CD4-positive, alpha-beta T cell (primary cell): ENCODE measurements around the gene TPSG1. TPM values are rescaled to one million over a fixed set of nuclear protein-coding genes. Genes with fewer than 3 reads are reported as not detected.

Source experiments
- ATAC-seq: fragments of 200-7000 bp; cut with Tn5 transposase; one replicate; pipeline ENCODE4 v1.10.0; 2022; ENCODE audit warnings: mild to moderate bottlenecking; ENCODE audit not compliant: poor library complexity
- CTCF ChIA-PET: fragments of 350-600 bp; sonication (Branson Sonifier 250); formaldehyde crosslinking; loops from one replicate; lab custom pipeline; 2021; ENCODE audit warnings: antibody characterized with exemption, inconsistent platforms; lab: Charles Lee
- POLR2A ChIA-PET: fragments of 350-600 bp; sonication (Branson Sonifier 250); formaldehyde crosslinking; loops from one replicate; lab custom pipeline; 2021; ENCODE audit warnings: antibody characterized with exemption, inconsistent platforms; lab: Charles Lee
- DNase-seq, 14 experiments: peaks; one replicate each; pipeline ENCODE4 v3.0.0-alpha.2; 2013 to 2020; ENCODE audit warnings: mixed read lengths in 2 of 14
- H3K27ac ChIP-seq, 2 donors: one replicate each; pipeline versions ENCODE4 v1.5.1 to v1.7.0; 2013; ENCODE audit warnings: low read length in 2 of 2, low read depth in 1 of 2, mild to moderate bottlenecking in 1 of 2
- H3K27me3 ChIP-seq, 2 experiments: 1 replicate in 1 of 2; 2 replicates in 1 of 2; pipeline versions ENCODE4 v1.6.1 to v1.7.0; 2013; ENCODE audit warnings: low read length in 2 of 2, control low read depth in 1 of 2, mild to moderate bottlenecking in 1 of 2, moderate library complexity in 1 of 2; ENCODE audit not compliant: insufficient read depth in 2 of 2, control insufficient read depth in 1 of 2
- H3K36me3 ChIP-seq: one replicate; pipeline ENCODE4 v1.6.1; 2013; ENCODE audit warnings: low read length, control low read depth; ENCODE audit not compliant: insufficient read depth
- H3K4me1 ChIP-seq: one replicate; pipeline ENCODE4 v1.6.1; 2013; ENCODE audit warnings: low read length, control low read depth; ENCODE audit not compliant: insufficient read depth
- H3K4me3 ChIP-seq: one replicate; pipeline ENCODE4 v1.5.1; 2013; ENCODE audit warnings: mild to moderate bottlenecking, low read length, moderate library complexity
- H3K9me3 ChIP-seq, 2 experiments: 1 replicate in 1 of 2; 2 replicates in 1 of 2; pipeline versions ENCODE4 v1.6.1 to v1.7.0; 2013; ENCODE audit warnings: low read length in 2 of 2, mild to moderate bottlenecking in 2 of 2, control low read depth in 1 of 2, moderate library complexity in 1 of 2; ENCODE audit not compliant: control insufficient read depth in 1 of 2, insufficient read depth in 1 of 2
- H3K27ac Mint-ChIP-seq: one replicate; pipeline ENCODE4 v1.8.0; 2020; ENCODE audit warnings: mixed read lengths
- H3K27me3 Mint-ChIP-seq: one replicate; pipeline ENCODE4 v1.8.0; 2021; ENCODE audit warnings: mixed read lengths
- H3K36me3 Mint-ChIP-seq: one replicate; pipeline ENCODE4 v1.8.0; 2021; ENCODE audit warnings: low read depth, mixed read lengths
- H3K4me1 Mint-ChIP-seq: one replicate; pipeline ENCODE4 v1.8.0; 2021; ENCODE audit warnings: low read depth, mixed read lengths
- H3K4me3 Mint-ChIP-seq: one replicate; pipeline ENCODE4 v1.8.0; 2020; ENCODE audit warnings: mild to moderate bottlenecking, mixed read lengths
- H3K9me3 Mint-ChIP-seq: one replicate; pipeline ENCODE4 v1.8.0; 2020; ENCODE audit warnings: mixed read lengths
- CTCF ChIP-seq: fragments of 200-600 bp; IDR thresholded peaks from one replicate; pipeline ENCODE4 v1.8.0; 2022; ENCODE audit warnings: antibody characterized with exemption, mild to moderate bottlenecking
- intact Hi-C, 2 experiments: fragments of 100-400 bp; cut with DNase I in 1 of 2; cut with micrococcal nuclease in 1 of 2; formaldehyde crosslinking; loops; one replicate each; pipeline versions ENCODE4 v1.15.1 to v1.9.0; 2023 to 2025; cut with DNase I, micrococcal nuclease
- total RNA-seq, 174 experiments: library from RNA in 2 of 174; stranded (reverse) in 2 of 174; gene quantifications; one replicate each; pipeline ENCODE4 v1.2.3 and lab custom pipeline; 2021 to 2026

Gene TPSG1
- total RNA-seq, 2 experiments from 2014 or later = not detected

GRCh38 chr16:1223355-1224214 is 1.5 kb downstream of the TPSG1 start:
- Histone ChIP-seq H3K4me1 (no peaks in the 10 kb centered on the region), H3K36me3 (no peaks in the 10 kb centered on the region), H3K27me3 (peaks cover 0 to 2% of the 10 kb centered on the region in 2 experiments), H3K4me3 (no peak overlapping the region), H3K9me3 (no peaks in the 10 kb centered on the region), H3K27ac (no peak overlapping the region)
- ATAC-seq = no peak
- Mint-ChIP-seq H3K4me1 (no peaks in the 10 kb centered on the region), H3K9me3 (no peaks in the 10 kb centered on the region), H3K27me3 (peaks cover 4% of the 10 kb centered on the region), H3K27ac (no peak overlapping the region), H3K36me3 (no peaks in the 10 kb centered on the region), H3K4me3 (no peak overlapping the region)
- no peak for DNase-seq
- CTCF ChIA-PET = no interaction called here
- POLR2A ChIA-PET = no interaction called here
- intact Hi-C loops = no loop called here
- no peak for TF ChIP-seq CTCF

- no peaks in the 10 kb centered on the region for H3K9me3 Mint-ChIP-seq
- H3K27ac Mint-ChIP-seq = no peak overlapping the region
- H3K9me3 ChIP-seq = no peaks in the 10 kb centered on the region
- TF ChIP-seq CTCF = no peak
- H3K36me3 ChIP-seq = no peaks in the 10 kb centered on the region
- H3K4me1 Mint-ChIP-seq = no peaks in the 10 kb centered on the region
- CTCF ChIA-PET = no interaction called here
- H3K27me3 Mint-ChIP-seq = peaks cover 4% of the 10 kb centered on the region
- intact Hi-C loops = no loop called here
- H3K4me3 Mint-ChIP-seq = no peak overlapping the region
- DNase-seq (no peak), ATAC-seq (no peak)
- no peak overlapping the region for H3K27ac ChIP-seq
- POLR2A ChIA-PET = no interaction called here
- H3K36me3 Mint-ChIP-seq = no peaks in the 10 kb centered on the region
- no peaks in the 10 kb centered on the region for H3K4me1 ChIP-seq
- H3K27me3 ChIP-seq = peaks cover 0 to 2% of the 10 kb centered on the region in 2 experiments
- H3K4me3 ChIP-seq = no peak overlapping the region
Observed at GRCh38 chr16:1222553-1223354, 2.3 kb downstream of the TPSG1 start.

- Histone ChIP-seq H3K36me3 (no peaks in the 10 kb centered on the region), H3K27me3 (peaks cover 0 to 2% of the 10 kb centered on the region in 2 experiments), H3K4me3 (no peak overlapping the region), H3K9me3 (no peaks in the 10 kb centered on the region), H3K27ac (no peak overlapping the region), H3K4me1 (no peaks in the 10 kb centered on the region)
- no peak for TF ChIP-seq CTCF
- no peaks in the 10 kb centered on the region for H3K4me1 Mint-ChIP-seq
- no peaks in the 10 kb centered on the region for H3K36me3 Mint-ChIP-seq
- intact Hi-C loops = no loop called here
- no peak for ATAC-seq
- H3K4me3 Mint-ChIP-seq = no peak overlapping the region
- DNase-seq = no peak
- H3K27me3 Mint-ChIP-seq = peaks cover 4% of the 10 kb centered on the region
- ChIA-PET POLR2A (no interaction called here), CTCF (no interaction called here)
- no peaks in the 10 kb centered on the region for H3K9me3 Mint-ChIP-seq
- H3K27ac Mint-ChIP-seq = no peak overlapping the region
Observed at GRCh38 chr16:1221628-1222552, 3.2 kb downstream of the TPSG1 start.
